LNCAP (cell line): ENCODE results near the gene CDKAL1.

Experiments used
- CTCF ChIP-seq: fragments of 450-650 bp; IDR thresholded peaks from 2 replicates; pipeline ENCODE4 v1.5.1; 2017; ENCODE audit warnings: mild to moderate bottlenecking

Gene CDKAL1

GRCh38 chr6:20640181-20640580, 105.9 kb downstream of the CDKAL1 start:
- no peak for TF ChIP-seq CTCF

- no peak for TF ChIP-seq CTCF
Observed at GRCh38 chr6:20642441-20642840, 108.2 kb downstream of the CDKAL1 start.

- TF ChIP-seq CTCF, result no peak
Observed at GRCh38 chr6:20644667-20645370, 110.6 kb downstream of the CDKAL1 start.

GRCh38 chr6:20647585-20647984, 113.3 kb downstream of the CDKAL1 start:
- TF ChIP-seq CTCF, result no peak

- TF ChIP-seq CTCF, result no peak
Observed at GRCh38 chr6:20652299-20653084, 118.2 kb downstream of the CDKAL1 start.

GRCh38 chr6:20653085-20653479, 118.8 kb downstream of the CDKAL1 start:
- TF ChIP-seq CTCF, result no peak

GRCh38 chr6:20655317-20655716, 121.1 kb downstream of the CDKAL1 start:
- TF ChIP-seq CTCF, result no peak
